HG02588 (cell line): ENCODE results near the gene CYTIP.
A peak's percentile ranks its signal among the peaks of the same experiment; 100 is the strongest.

ENCODE experiments used
- ATAC-seq: cut with Tn5 transposase; IDR thresholded peaks from one replicate; pipeline ENCODE4 v1.9.1; 2021; ENCODE audit warnings: mild to moderate bottlenecking, moderate library complexity; ENCODE audit not compliant: unreplicated experiment

The CYTIP gene

GRCh38 chr2:157443795-157444640, at the start of gene CYTIP:
TSS of gene CYTIP (minus strand) at chr2:157444089. CDS start at chr2:157444020, 69 bp downstream.
- ATAC-seq, result peak; percentile 44

- ATAC-seq, result peak; percentile 92
These were observed 48.4 kb upstream of the CYTIP start for GRCh38 chr2:157492189-157492773.

- no peak for ATAC-seq
These were observed 46.1 kb upstream of the CYTIP start for GRCh38 chr2:157489983-157490382.

- no peak for ATAC-seq
These were observed 45.0 kb upstream of the CYTIP start for GRCh38 chr2:157488877-157489276.

- ATAC-seq, result no peak
These were observed 43.9 kb upstream of the CYTIP start for GRCh38 chr2:157487747-157488146.

GRCh38 chr2:157487271-157487610, 43.4 kb upstream of the CYTIP start:
- ATAC-seq, result no peak

GRCh38 chr2:157486596-157487270, 42.8 kb upstream of the CYTIP start:
- no peak for ATAC-seq

GRCh38 chr2:157480182-157480961, 36.5 kb upstream of the CYTIP start:
- peak; percentile 87 for ATAC-seq

- ATAC-seq, result peak; percentile 36
These were observed 35.5 kb upstream of the CYTIP start for GRCh38 chr2:157479081-157480027.

- ATAC-seq, result no peak
These were observed 34.0 kb upstream of the CYTIP start for GRCh38 chr2:157477919-157478318.

- ATAC-seq, result no peak
These were observed 33.2 kb upstream of the CYTIP start for GRCh38 chr2:157476953-157477709.

GRCh38 chr2:157475722-157476390, 32.0 kb upstream of the CYTIP start:
- no peak for ATAC-seq

GRCh38 chr2:157473581-157473980, 29.7 kb upstream of the CYTIP start:
- ATAC-seq, result no peak

GRCh38 chr2:157471078-157471477, 27.2 kb upstream of the CYTIP start:
- no peak for ATAC-seq

- ATAC-seq, result peak; percentile 46
These were observed 26.4 kb upstream of the CYTIP start for GRCh38 chr2:157470321-157470720.

GRCh38 chr2:157469726-157470125, 25.8 kb upstream of the CYTIP start:
- ATAC-seq, result no peak

GRCh38 chr2:157468931-157469708, 25.2 kb upstream of the CYTIP start:
- peak; percentile 82 for ATAC-seq

GRCh38 chr2:157466764-157467163, 22.9 kb upstream of the CYTIP start:
- peak; percentile 15 for ATAC-seq
